Activated T-cell treated with anti-CD3 and anti-CD28 coated beads, Interleukin-2, amount 50 U/mL, for 24 hours (primary cell): ENCODE data around the gene PRDM16.
"Not testable (repeated sequence)": the region's sequence is repeated elsewhere in the genome, so short reads cannot be mapped to it uniquely, and the experiment has no call there.

Experiments
- DNase-seq: peaks from one replicate; pipeline ENCODE4 v3.0.0-alpha.2; 2020
- H3K27ac Mint-ChIP-seq: 2 replicates; pipeline ENCODE4 v1.8.0; 2020; ENCODE audit warnings: mild to moderate bottlenecking, mixed read lengths
- H3K27me3 Mint-ChIP-seq: 2 replicates; pipeline ENCODE4 v1.8.0; 2020; ENCODE audit warnings: mixed read lengths
- H3K36me3 Mint-ChIP-seq: 2 replicates; pipeline ENCODE4 v1.8.0; 2020; ENCODE audit warnings: low read depth, mixed read lengths
- H3K4me1 Mint-ChIP-seq: 2 replicates; pipeline ENCODE4 v1.8.0; 2020; ENCODE audit warnings: low read depth, mixed read lengths
- H3K4me3 Mint-ChIP-seq: 2 replicates; pipeline ENCODE4 v1.8.0; 2020; ENCODE audit warnings: mild to moderate bottlenecking, moderate library complexity, mixed read lengths
- H3K9me3 Mint-ChIP-seq: 2 replicates; pipeline ENCODE4 v1.8.0; 2020; ENCODE audit warnings: mixed read lengths

Gene PRDM16

DNA sequence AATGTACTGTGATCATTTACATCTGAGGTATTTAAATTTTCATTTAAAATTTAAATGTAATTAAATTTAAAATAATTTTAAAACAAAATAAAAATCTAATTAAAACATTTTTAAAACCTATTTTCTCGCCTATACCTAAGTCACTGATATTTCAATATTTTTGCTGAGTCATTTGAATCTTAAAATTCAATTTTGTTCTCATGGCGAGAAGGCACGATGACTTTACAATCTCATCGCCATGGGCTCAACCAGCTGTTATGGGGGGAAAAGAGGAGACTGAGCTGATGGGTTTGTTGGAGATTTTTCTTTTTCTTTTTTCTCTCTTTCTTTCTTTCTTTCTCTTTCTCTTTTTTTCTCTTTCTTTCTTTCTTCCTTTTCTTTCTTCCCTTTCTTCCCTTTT, 89.3 kb downstream of the PRDM16 start:
- H3K9me3 Mint-ChIP-seq, result no peaks in the 10 kb centered on the region
- no peaks in the 10 kb centered on the region for H3K36me3 Mint-ChIP-seq
- H3K4me1 Mint-ChIP-seq, result peaks cover 6% of the 10 kb centered on the region
- no peak overlapping the region for H3K27ac Mint-ChIP-seq
- DNase-seq, result no peak
- no peak overlapping the region for H3K4me3 Mint-ChIP-seq
- H3K27me3 Mint-ChIP-seq, result peaks cover 56% of the 10 kb centered on the region

DNA sequence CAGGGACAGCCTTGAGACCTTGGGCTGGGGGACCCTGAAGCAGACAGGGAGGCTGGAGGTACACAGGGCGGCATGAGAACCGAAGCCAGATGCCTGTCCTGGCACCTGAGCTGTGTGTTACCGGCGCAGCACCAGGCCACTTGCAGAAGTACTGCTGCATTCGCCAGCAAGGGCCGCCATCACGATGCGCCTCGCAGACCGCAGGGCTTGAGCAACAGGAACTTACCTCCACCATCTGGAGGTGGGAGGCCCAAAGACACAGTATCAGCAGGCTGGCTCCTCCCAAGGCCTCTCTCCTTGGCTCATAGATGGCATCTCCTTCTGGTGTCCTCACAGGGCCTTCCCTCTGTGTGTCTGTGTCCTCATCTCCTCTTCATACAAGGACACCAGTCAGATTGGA, 90.1 kb downstream of the PRDM16 start:
- DNase-seq, result no peak
- Mint-ChIP-seq H3K36me3 (no peaks in the 10 kb centered on the region), H3K27me3 (peaks cover 48% of the 10 kb centered on the region), H3K27ac (no peak overlapping the region), H3K4me3 (no peak overlapping the region), H3K9me3 (no peaks in the 10 kb centered on the region), H3K4me1 (peaks cover 6% of the 10 kb centered on the region)

DNA sequence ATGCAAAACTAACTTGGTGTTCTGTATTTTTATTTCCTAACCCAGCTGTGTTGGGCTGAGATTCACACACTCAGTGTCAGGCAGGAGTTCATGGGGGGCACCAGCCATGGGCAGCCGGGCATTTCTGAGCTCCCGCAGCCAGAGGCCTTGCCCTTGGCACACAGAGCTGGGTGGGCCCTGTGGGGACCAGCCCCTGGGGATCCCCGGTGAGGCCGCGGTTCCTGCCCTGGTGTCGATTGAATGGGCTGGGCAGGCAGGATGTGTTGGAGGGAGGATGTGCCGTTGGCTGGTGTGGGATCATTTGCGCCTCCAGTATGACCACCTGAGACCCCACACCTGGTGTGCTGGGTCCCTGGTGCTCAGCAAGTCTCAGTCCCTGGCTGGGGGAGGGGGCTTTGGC, 91.0 kb downstream of the PRDM16 start:
- Mint-ChIP-seq H3K36me3 (no peaks in the 10 kb centered on the region), H3K27me3 (peaks cover 41% of the 10 kb centered on the region), H3K4me3 (no peak overlapping the region), H3K27ac (no peak overlapping the region), H3K9me3 (no peaks in the 10 kb centered on the region), H3K4me1 (peaks cover 6% of the 10 kb centered on the region)
- no peak for DNase-seq

DNA sequence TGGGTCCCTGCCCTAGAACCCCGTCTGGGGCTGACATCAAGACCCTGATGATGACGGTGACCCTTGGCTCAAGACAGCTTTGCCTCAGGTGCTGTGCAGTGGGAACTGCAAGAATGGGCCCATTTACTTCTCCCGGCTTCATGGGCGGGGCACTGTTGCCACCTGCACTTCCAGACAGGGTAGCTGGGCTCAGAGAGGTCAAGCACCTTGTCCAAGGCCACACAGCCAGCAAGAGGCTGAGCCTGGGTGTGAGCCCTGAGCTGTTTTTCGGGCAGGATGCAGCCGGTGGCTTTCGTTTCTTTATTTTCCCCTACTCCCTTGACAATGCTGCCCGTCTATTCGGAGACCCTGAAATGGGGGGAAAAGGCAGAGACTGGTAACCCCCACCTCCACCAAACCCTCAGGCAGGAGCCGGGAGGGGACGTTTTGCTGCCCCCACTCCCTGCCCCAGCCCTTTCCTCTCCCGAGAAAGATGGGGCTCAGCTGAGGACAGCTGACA, 91.7 kb downstream of the PRDM16 start:
- Mint-ChIP-seq H3K4me3 (peak overlapping the region; percentile 56), H3K4me1 (peaks cover 6% of the 10 kb centered on the region), H3K27me3 (peaks cover 34% of the 10 kb centered on the region), H3K36me3 (no peaks in the 10 kb centered on the region), H3K9me3 (no peaks in the 10 kb centered on the region), H3K27ac (no peak overlapping the region)
- DNase-seq, result no peak

DNA sequence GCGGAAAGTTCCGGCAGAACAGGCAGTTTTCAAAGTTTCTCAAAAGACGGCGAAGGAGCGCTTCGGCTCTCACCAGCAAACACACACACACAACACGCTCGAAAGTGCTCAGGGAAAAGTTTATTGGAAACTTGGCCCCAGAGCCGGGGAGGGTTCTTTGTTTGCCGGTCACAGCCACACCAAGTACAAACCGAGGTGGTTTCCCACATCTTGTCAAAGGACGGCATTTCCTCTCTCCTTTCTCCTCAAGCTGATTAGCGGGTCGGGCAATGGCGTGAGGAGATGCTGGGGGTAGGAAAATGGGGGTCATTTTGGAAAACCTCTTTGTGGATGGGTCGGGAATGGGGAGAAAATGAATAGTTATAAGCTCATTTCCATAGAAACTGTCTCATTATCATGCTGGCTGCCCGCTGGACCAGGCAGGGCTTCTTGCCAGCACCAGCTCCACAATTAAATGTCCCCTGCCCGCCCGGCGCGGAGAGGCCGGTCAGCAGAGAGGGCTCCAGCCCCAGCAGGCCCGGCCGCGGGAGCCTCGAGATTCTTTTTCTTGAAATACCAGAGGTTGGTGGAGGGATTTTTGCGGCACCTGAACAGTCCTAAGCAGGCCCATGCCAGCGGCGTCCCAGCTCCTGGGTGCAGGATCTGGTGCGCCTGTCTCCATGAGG, 92.3 kb downstream of the PRDM16 start:
- H3K4me3 Mint-ChIP-seq, result peak overlapping the region; percentile 56
- peaks cover 6% of the 10 kb centered on the region for H3K4me1 Mint-ChIP-seq
- no peak overlapping the region for H3K27ac Mint-ChIP-seq
- H3K9me3 Mint-ChIP-seq, result no peaks in the 10 kb centered on the region
- no peak for DNase-seq
- H3K27me3 Mint-ChIP-seq, result peaks cover 28% of the 10 kb centered on the region
- H3K36me3 Mint-ChIP-seq, result no peaks in the 10 kb centered on the region

DNA sequence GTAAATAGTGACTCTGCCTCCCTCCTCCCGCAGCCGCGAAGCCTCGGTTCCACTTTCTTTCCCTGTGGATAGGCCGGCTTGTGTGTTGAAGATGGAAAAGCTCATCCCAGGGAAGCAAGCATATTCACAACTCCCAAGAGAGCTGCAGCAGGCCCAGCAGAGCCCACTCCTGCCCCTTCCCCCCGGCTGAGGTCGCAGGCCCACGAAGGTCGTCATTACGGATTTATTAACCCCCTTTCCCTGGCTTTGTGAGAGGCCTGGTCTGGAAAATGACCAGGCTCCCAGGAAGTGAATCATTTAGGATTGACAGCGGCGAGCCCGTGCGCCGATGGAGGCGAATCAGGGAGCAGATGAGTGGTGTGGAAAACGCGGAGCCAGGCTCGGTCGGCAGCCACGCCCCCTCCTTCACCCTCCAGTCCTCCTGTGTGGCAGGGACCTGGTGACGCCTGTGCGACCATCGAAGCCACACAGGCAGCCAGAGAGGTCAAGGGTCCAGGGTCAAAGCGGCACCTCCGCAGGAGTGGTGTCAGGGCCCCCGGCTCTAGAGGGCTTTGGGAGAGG, 93.4 kb downstream of the PRDM16 start:
- Mint-ChIP-seq H3K36me3 (no peaks in the 10 kb centered on the region), H3K9me3 (no peaks in the 10 kb centered on the region), H3K27ac (no peak overlapping the region), H3K4me1 (peaks cover 6% of the 10 kb centered on the region), H3K4me3 (no peak overlapping the region), H3K27me3 (peaks cover 20% of the 10 kb centered on the region)
- no peak for DNase-seq

DNA sequence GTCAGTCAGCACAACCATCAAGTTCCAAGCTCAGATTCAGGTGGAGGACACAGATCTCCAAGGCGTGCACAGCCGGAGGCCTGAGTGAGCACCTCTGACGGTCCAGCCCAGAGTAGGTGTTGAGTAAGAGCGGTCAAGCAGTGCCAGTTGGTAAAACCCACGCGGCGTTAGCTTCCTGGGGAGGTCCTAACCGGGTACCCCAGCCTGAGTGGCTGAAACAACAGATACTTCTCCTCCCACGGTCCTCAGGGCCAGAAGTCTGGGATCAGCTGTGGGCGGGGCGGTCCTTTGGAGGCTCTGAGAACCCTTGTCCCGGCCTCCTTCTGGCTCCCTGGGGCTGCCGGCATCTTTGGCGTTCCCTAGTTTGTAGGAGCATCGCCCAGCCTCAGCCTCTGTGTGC, 94.4 kb downstream of the PRDM16 start:
- Mint-ChIP-seq H3K4me3 (no peak overlapping the region), H3K27me3 (peaks cover 17% of the 10 kb centered on the region), H3K36me3 (no peaks in the 10 kb centered on the region), H3K4me1 (peaks cover 6% of the 10 kb centered on the region), H3K27ac (no peak overlapping the region), H3K9me3 (no peaks in the 10 kb centered on the region)
- DNase-seq, result no peak

DNA sequence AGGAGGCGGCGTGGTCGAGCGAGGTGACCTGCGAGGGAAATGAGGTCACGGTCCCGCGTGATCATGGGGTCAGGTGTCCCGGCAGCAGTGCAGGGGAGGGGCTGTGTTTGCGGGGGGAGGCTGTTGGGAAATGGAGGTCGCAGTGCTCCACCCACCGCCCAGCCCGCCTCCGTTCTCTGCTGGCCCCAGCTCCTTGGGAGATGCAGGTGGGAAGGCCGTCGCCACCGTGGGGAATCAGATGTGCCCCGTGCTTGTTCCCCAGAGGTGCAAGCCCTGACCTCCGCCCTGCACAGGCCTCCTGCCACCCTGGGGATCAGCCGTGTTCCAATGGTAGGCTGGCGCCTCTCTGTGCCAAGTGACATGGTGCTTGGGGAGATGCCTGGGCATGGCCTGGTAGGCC, 95.7 kb downstream of the PRDM16 start:
- H3K27ac Mint-ChIP-seq, result no peak overlapping the region
- DNase-seq, result no peak
- H3K36me3 Mint-ChIP-seq, result no peaks in the 10 kb centered on the region
- no peaks in the 10 kb centered on the region for H3K9me3 Mint-ChIP-seq
- H3K27me3 Mint-ChIP-seq, result peaks cover 12% of the 10 kb centered on the region
- H3K4me1 Mint-ChIP-seq, result peaks cover 6% of the 10 kb centered on the region
- H3K4me3 Mint-ChIP-seq, result no peak overlapping the region

DNA sequence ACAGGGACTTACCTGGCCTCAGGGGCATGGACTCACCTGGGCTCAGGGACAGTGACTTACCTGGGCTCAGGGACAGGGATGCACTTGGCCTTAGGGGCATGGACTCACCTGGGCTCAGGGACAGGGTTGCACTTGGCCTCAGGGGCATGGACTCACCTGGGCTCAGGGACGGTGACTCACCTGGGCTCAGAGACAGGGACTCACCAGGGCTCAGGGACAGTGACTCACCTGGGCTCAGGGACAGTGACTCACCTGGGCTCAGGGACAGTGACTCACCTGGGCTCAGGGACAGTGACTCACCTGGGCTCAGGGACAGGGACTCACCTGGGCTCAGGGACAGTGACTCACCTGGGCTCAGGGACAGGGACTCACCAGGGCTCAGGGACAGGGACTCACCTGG, 96.2 kb downstream of the PRDM16 start:
- not testable (repeated sequence) for H3K4me1 Mint-ChIP-seq, H3K36me3 Mint-ChIP-seq, H3K27ac Mint-ChIP-seq, H3K4me3 Mint-ChIP-seq, H3K9me3 Mint-ChIP-seq, DNase-seq
- H3K27me3 Mint-ChIP-seq, result peaks cover 14% of the 10 kb centered on the region

DNA sequence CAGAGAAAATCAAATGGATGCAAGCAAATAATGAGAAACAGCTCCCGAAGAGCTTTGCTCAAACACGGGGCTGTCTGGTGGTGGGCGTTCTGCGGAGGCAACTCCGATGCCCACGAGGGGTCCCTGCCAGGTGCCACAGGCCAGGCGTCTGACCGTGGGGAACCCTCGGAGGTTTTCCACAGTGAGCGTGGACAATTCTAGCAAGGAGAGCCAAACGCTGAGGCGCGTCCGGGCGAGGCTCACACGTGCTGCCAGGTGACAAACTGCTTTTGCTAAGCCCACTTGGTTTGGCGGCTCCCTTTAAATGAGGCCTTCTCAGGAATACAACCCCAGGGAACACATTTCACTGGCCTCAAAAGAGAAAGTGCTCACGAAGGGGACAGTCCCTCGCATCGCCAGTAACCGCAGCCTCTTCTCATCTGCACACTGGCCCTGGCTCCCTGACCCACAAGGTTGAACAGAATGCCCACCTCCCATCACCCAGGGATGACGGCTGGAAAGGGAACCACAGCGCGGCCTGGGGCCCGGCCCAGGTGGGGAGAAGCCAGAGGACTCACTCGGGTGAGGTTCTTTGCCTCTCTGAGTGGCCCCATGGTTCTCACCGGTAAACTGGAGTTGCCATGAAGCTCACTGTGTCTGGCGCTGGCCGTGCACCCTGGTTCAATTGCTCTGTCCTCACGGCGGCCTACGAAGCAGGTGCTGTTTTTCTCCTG, 97.4 kb downstream of the PRDM16 start:
- Mint-ChIP-seq H3K4me1 (peaks cover 3% of the 10 kb centered on the region), H3K4me3 (no peak overlapping the region)
- no peak for DNase-seq

DNA sequence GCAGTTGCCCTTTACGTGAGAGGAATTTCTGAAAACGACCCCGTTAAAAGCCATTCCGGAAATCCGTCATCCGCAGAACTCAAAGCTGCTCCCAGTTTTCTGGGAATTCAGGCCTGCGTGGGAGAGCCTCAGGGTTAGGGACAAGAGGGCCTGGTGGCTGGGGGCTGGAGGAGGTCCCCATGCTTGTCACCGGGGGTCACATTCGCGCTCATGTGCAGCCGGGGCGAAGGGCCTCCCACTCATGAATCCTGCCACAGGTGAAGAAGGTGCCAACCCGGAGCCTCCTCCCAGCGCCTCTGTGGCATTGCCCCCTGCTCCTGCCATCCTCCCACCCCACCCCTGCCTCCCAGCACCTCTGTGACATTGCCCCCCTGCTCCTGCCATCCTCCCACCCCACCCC, 98.3 kb downstream of the PRDM16 start:
- Mint-ChIP-seq H3K27ac (no peak overlapping the region), H3K36me3 (no peaks in the 10 kb centered on the region), H3K27me3 (peaks cover 19% of the 10 kb centered on the region), H3K9me3 (no peaks in the 10 kb centered on the region), H3K4me3 (no peak overlapping the region), H3K4me1 (peaks cover 3% of the 10 kb centered on the region)
- DNase-seq, result no peak

More for the DNA sequence above, 97.4 kb downstream of the PRDM16 start:
- Mint-ChIP-seq H3K27ac (no peak overlapping the region), H3K36me3 (no peaks in the 10 kb centered on the region), H3K9me3 (no peaks in the 10 kb centered on the region), H3K27me3 (peaks cover 15% of the 10 kb centered on the region)

DNA sequence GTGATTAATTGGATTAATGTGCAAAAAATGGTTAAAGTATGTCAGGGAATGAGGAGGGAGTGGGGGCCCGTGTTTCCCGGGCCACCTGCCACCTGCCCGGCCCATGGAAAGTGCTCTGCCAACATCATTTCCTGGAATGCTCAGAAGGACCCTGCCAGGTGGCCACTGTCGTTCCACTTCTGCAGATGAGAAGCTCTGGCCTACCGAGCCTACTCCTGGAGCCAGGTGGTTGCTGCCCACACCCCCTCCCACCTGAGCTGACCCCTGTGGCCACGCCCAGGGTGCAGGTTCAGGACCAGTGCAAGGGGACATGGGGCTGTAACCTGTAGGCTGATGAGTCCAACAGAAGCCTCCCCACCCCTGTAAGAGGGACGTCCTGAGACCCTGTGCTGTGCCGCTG, 99.7 kb downstream of the PRDM16 start:
- H3K4me3 Mint-ChIP-seq, result no peak overlapping the region
- no peaks in the 10 kb centered on the region for H3K36me3 Mint-ChIP-seq
- peaks cover 3% of the 10 kb centered on the region for H3K4me1 Mint-ChIP-seq
- H3K27ac Mint-ChIP-seq, result no peak overlapping the region
- no peak for DNase-seq
- H3K27me3 Mint-ChIP-seq, result peaks cover 27% of the 10 kb centered on the region
- H3K9me3 Mint-ChIP-seq, result no peaks in the 10 kb centered on the region

DNA sequence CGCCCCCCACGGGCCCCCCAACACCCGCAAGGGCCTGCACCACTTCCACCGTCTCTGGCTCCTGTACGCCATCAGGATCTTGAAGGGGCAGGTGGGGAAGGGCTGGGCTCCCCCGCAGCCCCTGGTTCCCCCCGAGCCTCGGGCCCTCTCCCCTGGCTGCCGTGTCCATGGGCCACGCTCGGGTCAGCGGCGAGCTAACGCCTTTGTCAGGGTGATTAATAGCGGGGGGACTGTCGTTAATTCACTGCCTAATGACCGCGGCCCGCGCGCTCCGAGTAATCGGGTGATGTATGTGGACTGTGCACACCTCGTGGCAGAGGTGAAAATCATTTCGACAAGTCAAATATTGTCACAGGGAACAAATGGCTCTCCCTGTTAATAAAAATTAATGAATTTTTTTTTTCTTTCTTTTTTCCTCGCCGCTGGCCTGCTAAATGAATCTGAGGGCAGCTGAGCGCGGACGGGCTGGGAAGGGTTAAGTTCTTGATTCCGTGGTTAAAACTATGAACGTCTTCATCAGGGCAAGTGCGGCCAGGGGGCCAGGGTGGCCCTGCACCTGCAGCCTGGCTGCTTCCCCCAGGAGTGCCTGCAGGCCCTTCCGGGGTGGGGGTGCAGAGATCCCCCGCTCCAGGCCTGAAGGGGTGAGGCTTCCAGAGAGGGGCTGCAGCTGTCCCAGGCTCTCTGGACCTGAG, 100.8 kb downstream of the PRDM16 start:
- H3K9me3 Mint-ChIP-seq, result no peaks in the 10 kb centered on the region
- H3K27me3 Mint-ChIP-seq, result peaks cover 38% of the 10 kb centered on the region
- H3K4me3 Mint-ChIP-seq, result no peak overlapping the region
- no peaks in the 10 kb centered on the region for H3K36me3 Mint-ChIP-seq
- no peak for DNase-seq
- H3K4me1 Mint-ChIP-seq, result peaks cover 3% of the 10 kb centered on the region
- H3K27ac Mint-ChIP-seq, result no peak overlapping the region

DNA sequence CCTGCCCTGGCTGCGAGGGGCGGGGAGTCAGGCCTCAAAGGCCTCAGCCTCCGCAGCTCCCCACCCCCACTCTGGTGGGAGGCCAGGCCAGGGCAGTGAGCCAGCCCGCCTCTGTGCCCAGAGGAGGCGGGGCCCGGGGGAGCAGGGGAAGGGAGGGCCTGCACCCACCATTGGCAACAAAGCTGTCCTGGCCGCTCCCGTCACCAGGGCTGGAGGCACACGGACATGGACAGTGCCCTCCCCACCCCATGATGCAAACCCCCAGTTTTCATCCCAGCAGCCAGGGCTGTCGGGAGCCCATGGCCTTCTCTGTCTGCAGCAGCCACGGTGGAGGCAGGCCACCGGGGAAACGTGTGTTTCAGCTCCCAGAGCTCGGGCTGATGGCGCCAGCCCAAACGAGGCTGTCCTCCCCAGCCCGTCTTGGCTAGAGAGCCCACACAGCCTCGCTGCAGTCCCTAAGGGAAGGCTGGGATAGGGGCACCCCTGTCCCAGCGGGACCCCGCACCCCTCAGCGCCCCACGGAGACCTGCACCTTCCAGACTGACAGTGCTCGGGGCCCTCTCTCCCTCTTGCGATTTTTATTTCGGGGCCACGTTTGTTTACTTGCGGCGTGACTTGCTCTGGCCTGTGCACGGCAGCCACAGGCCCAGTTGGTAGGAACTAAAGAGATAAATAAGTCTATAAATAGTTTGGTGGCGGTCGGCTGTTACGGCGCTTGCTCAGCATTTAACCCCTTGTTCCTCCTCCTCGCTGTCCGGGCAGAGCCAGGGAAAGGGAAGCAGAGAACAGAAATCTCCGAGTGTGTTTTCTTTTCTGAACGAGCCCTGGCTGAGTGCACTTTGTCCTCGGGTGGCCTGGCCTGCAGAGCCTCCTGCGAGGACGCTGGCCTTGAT, 101.8 kb downstream of the PRDM16 start:
- H3K4me1 Mint-ChIP-seq, result peaks cover 3% of the 10 kb centered on the region
- DNase-seq, result no peak
- H3K27me3 Mint-ChIP-seq, result peaks cover 45% of the 10 kb centered on the region
- no peaks in the 10 kb centered on the region for H3K9me3 Mint-ChIP-seq
- H3K4me3 Mint-ChIP-seq, result no peak overlapping the region
- no peak overlapping the region for H3K27ac Mint-ChIP-seq
- H3K36me3 Mint-ChIP-seq, result no peaks in the 10 kb centered on the region
